GM19193 (cell line): ENCODE measurements around the gene ATRX.

Experiments used
- POLR2A ChIP-seq: IDR thresholded peaks from 4 replicates; pipeline ENCODE4 v1.6.1; 2011; ENCODE audit not compliant: insufficient read depth, insufficient read length; ENCODE audit errors: extremely low read depth

Gene ATRX

GRCh38 chrX:77785486-77786364, at the start of gene ATRX:
TSS of gene ATRX (minus strand) at chrX:77786216. CDS start at chrX:77786001, 215 bp downstream.
- TF ChIP-seq POLR2A = peak; percentile 80

GRCh38 chrX:77820091-77820727, 34.2 kb upstream of the ATRX start:
- TF ChIP-seq POLR2A = no peak

- TF ChIP-seq POLR2A = no peak
These were observed 28.2 kb upstream of the ATRX start for GRCh38 chrX:77814210-77814609.

GRCh38 chrX:77802201-77802600, 16.2 kb upstream of the ATRX start:
- no peak for TF ChIP-seq POLR2A

- no peak for TF ChIP-seq POLR2A
These were observed 9.1 kb upstream of the ATRX start for GRCh38 chrX:77795124-77795523.

GRCh38 chrX:77793946-77794345, 7.9 kb upstream of the ATRX start:
- TF ChIP-seq POLR2A = no peak

GRCh38 chrX:77788050-77788449, 2.0 kb upstream of the ATRX start:
- TF ChIP-seq POLR2A = no peak

- TF ChIP-seq POLR2A = no peak
These were observed 307 bp upstream of the ATRX start for GRCh38 chrX:77786365-77786680.

GRCh38 chrX:77779695-77780094, 6.3 kb downstream of the ATRX start:
- no peak for TF ChIP-seq POLR2A

GRCh38 chrX:77776659-77777058, 9.4 kb downstream of the ATRX start:
- no peak for TF ChIP-seq POLR2A

- TF ChIP-seq POLR2A = no peak
These were observed 14.4 kb downstream of the ATRX start for GRCh38 chrX:77771601-77772000.

GRCh38 chrX:77768787-77769186, 17.2 kb downstream of the ATRX start:
- TF ChIP-seq POLR2A = no peak

GRCh38 chrX:77755561-77755960, 30.5 kb downstream of the ATRX start:
- no peak for TF ChIP-seq POLR2A

GRCh38 chrX:77749695-77750094, 36.3 kb downstream of the ATRX start:
- TF ChIP-seq POLR2A = no peak

GRCh38 chrX:77743720-77744119, 42.3 kb downstream of the ATRX start:
- TF ChIP-seq POLR2A = no peak

GRCh38 chrX:77742788-77743476, 43.1 kb downstream of the ATRX start:
- no peak for TF ChIP-seq POLR2A
